ENCODE data around the gene APPL2.
A peak's percentile ranks its signal among the peaks of the same experiment; 100 is the strongest.

The APPL2 gene, protein sequence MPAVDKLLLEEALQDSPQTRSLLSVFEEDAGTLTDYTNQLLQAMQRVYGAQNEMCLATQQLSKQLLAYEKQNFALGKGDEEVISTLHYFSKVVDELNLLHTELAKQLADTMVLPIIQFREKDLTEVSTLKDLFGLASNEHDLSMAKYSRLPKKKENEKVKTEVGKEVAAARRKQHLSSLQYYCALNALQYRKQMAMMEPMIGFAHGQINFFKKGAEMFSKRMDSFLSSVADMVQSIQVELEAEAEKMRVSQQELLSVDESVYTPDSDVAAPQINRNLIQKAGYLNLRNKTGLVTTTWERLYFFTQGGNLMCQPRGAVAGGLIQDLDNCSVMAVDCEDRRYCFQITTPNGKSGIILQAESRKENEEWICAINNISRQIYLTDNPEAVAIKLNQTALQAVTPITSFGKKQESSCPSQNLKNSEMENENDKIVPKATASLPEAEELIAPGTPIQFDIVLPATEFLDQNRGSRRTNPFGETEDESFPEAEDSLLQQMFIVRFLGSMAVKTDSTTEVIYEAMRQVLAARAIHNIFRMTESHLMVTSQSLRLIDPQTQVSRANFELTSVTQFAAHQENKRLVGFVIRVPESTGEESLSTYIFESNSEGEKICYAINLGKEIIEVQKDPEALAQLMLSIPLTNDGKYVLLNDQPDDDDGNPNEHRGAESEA

DNA sequence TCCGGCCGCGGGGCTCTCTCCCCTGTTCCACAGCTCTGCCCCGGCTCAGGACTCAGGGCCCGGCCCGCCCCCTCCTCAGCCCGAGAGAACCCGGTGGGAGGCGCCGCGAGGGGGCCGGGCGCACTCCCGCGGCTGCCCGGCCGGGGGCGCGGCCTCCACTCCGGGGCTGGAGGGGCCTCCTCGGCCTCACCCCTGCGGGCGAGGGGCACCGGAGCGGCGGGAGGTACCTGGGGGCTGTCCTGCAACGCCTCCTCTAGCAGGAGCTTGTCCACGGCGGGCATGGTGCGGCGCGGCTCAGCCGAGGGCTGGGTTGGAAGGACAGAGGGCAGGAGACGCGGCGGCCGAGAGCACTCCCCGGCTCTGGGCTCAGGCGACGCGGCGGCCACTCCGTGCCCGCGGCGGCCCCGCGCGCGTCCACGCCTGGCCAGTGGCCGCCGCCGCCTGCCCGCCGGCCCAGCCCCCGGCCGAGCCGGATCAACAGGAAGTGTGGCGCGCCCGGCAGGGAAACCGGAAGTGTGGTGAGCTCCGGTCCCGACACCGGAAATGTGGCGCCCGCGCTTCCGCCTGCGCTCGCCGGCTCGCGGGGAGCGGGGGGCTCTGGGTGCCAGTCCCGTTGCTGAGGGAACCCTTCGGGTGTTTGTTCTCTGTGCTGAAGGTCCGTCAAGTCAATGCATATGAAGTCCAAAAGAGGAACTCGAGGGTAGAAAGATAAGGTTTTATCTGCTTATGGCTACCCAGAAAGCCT is at the start of gene APPL2:
APPL2 (minus strand) TSS at position 443 of the 745 bp plus-strand sequence; CDS start at position 281, 162 bp downstream.
- no peaks in the 10 kb centered on the region for H3K9me3 Mint-ChIP-seq
- H3K4me3 Mint-ChIP-seq = peak within 1 kb of the TSS; percentile 84 to 92
- H3K27ac Mint-ChIP-seq = peak within 1 kb of the TSS; percentile 77 to 91
- no peaks in the 10 kb centered on the region for H3K27me3 Mint-ChIP-seq
- H3K4me1 Mint-ChIP-seq = peaks cover 42% of the 10 kb centered on the region
- ATAC-seq = peak; percentile 87
- DNase-seq = peak; percentile 64 to 76

DNA sequence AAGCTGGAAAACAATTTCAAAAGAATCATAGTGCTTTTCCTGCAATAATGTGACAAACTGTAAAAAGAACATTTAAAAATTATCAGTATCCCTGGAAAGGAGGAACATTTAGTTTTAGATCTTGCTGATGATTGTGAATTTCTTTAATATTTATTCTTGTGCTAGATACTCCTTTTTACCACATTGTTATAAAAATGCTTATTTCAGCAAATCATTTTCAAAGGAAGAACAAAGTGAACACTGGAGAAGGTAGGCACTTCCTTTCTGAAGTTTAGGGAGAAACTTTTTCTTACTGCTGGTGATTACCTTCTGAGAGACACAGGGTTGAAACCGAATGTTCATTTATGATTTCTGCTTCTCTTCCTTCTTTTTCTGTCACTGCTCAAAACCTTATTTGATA is 49.4 kb upstream of the APPL2 start:
- Mint-ChIP-seq H3K4me1 (no peaks in the 10 kb centered on the region), H3K4me3 (no peak overlapping the region), H3K9me3 (no peaks in the 10 kb centered on the region), H3K27me3 (peaks cover 23% of the 10 kb centered on the region), H3K27ac (no peak overlapping the region)
- DNase-seq = no peak
- ATAC-seq = no peak

DNA sequence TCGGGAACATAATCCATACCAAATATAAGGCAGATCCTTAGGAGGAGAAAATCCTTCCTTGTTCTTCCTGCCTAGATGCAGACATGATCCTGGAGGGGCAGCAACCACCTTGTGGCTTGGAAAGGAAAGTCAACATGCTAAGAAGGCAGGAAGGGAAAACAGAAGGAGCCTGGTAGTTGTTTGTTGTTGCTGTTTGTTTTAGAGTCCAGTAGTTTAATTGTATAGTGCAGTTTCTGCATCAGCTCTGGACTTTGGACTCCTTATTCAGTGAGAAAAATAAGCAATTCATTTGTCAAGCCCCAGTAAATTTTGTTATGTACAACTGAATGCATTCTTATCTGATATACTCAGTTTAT is 45.7 kb upstream of the APPL2 start:
- no peak for ATAC-seq
- DNase-seq = no peak
- no peak overlapping the region for H3K4me3 Mint-ChIP-seq
- peaks cover 23% of the 10 kb centered on the region for H3K27me3 Mint-ChIP-seq
- H3K9me3 Mint-ChIP-seq = no peaks in the 10 kb centered on the region
- no peaks in the 10 kb centered on the region for H3K4me1 Mint-ChIP-seq
- no peak overlapping the region for H3K27ac Mint-ChIP-seq

- no peak for ATAC-seq
- Mint-ChIP-seq H3K27me3 (peaks cover 22% of the 10 kb centered on the region), H3K9me3 (no peaks in the 10 kb centered on the region), H3K4me3 (no peak overlapping the region), H3K27ac (no peak overlapping the region), H3K4me1 (no peaks in the 10 kb centered on the region)
- DNase-seq = no peak
Measured at GRCh38 chr12:105280966-105281693, 45.2 kb upstream of the APPL2 start.

- ATAC-seq = peak; percentile 86
- Mint-ChIP-seq H3K4me1 (no peaks in the 10 kb centered on the region), H3K27me3 (peaks cover 15% of the 10 kb centered on the region), H3K27ac (no peak overlapping the region), H3K4me3 (no peak overlapping the region), H3K9me3 (no peaks in the 10 kb centered on the region)
- peak; percentile 20 to 45 for DNase-seq
Measured at GRCh38 chr12:105279460-105280056, 43.6 kb upstream of the APPL2 start.

DNA sequence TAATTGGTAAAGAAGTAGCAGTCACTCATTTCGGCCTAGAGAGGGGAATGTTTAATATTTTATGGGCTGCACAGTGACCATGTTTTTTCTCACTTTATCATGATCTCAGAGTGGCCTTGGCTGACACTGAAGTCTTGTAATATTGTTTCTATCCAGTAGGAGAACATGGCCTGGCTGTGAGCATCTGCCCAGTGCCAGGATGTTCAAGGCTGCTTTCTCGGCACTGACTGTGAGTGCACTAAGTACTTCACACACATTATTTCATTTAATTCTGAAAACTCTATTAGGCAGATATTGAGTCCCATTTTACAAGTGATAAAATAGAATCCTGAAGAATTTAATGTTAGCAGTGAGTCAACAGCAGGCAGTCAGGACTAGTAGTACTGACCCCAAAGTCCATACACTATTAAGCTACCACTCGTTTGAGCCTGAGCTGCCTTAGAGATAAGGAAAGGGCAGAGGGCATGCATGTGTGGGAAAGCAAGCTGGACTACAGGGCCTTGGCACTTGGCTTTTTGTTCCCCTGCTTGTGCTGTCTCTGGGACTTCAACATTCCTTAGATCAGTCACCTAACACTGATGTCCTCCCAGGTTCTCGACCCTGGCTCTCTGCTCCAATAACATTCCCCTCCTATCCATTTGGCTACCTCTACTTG is 42.2 kb upstream of the APPL2 start:
- ATAC-seq = no peak
- Mint-ChIP-seq H3K9me3 (no peaks in the 10 kb centered on the region), H3K27ac (peak overlapping the region in 1 of 2 donors; percentile 19), H3K27me3 (peaks cover under 1% of the 10 kb centered on the region), H3K4me3 (no peak overlapping the region), H3K4me1 (no peaks in the 10 kb centered on the region)
- DNase-seq = no peak

DNA sequence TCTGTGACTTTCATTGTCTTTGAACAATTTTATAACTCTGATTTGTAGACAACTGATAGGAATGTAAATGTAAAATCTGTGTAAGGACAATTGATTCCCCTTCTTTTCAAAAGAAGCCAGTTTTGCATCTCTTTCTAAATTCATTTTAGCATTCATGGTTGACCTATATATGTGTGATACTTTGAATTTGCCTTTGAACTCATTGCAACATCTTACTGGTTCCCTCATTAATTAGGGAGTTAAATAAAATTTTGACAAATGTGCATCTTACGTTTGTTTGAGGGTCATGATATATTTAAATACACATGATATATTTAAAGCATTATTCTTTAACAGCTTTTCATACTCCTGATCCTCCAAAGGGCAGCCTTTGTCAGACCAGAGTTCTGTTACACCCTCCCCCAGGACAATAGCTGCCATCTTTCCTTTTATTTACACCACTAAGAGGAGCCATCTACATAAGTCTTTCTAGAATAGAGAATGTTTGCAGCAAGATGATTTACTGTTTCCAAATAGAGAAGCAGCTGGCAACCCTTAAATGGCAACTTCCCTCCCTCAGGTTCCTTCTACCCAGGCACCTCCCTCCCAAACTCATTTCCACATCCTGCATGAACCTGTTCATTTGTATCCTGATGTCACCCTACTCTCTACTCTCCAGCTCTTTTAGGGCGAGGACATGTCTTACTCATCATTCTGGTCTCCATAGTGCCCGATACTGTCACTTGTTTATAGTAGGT is 40.2 kb upstream of the APPL2 start:
- H3K4me3 Mint-ChIP-seq = no peak overlapping the region
- no peaks in the 10 kb centered on the region for H3K27me3 Mint-ChIP-seq
- H3K4me1 Mint-ChIP-seq = no peaks in the 10 kb centered on the region
- DNase-seq = no peak
- H3K9me3 Mint-ChIP-seq = no peaks in the 10 kb centered on the region
- no peak for ATAC-seq
- no peak overlapping the region for H3K27ac Mint-ChIP-seq

DNA sequence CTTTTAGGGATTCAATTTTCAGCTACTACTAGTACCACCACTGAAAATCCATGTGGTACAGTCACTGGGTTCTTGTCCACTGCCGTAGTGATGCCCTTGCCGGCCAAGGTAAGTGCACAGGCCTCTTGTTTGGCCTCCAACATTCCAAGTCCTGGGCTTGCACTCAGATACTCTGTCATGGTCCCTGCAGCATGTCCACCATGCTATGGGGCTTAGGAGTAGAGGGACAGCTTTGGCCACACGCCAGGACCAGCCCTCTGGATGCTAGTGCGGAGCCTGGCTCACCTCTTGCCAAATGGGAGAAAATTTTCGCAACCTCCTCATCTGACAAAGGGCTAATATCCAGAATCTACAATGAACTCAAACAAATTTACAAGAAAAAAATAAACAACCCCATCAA is 38.6 kb upstream of the APPL2 start:
- no peak for ATAC-seq
- no peaks in the 10 kb centered on the region for H3K27me3 Mint-ChIP-seq
- no peaks in the 10 kb centered on the region for H3K9me3 Mint-ChIP-seq
- H3K4me1 Mint-ChIP-seq = no peaks in the 10 kb centered on the region
- DNase-seq = no peak
- H3K27ac Mint-ChIP-seq = no peak overlapping the region
- H3K4me3 Mint-ChIP-seq = no peak overlapping the region

GRCh38 chr12:105273601-105274000 is 37.6 kb upstream of the APPL2 start:
- Mint-ChIP-seq H3K27ac (no peak overlapping the region), H3K9me3 (no peaks in the 10 kb centered on the region)

GRCh38 chr12:105272814-105273416 is 36.9 kb upstream of the APPL2 start:
- Mint-ChIP-seq H3K4me1 (no peaks in the 10 kb centered on the region), H3K27me3 (no peaks in the 10 kb centered on the region), H3K9me3 (no peaks in the 10 kb centered on the region), H3K4me3 (no peak overlapping the region), H3K27ac (no peak overlapping the region)
- ATAC-seq (no peak), DNase-seq (no peak)

More at GRCh38 chr12:105273601-105274000, 37.6 kb upstream of the APPL2 start:
- H3K4me1 Mint-ChIP-seq = no peaks in the 10 kb centered on the region
- DNase-seq (no peak), ATAC-seq (no peak)
- H3K27me3 Mint-ChIP-seq = no peaks in the 10 kb centered on the region
- no peak overlapping the region for H3K4me3 Mint-ChIP-seq

DNA sequence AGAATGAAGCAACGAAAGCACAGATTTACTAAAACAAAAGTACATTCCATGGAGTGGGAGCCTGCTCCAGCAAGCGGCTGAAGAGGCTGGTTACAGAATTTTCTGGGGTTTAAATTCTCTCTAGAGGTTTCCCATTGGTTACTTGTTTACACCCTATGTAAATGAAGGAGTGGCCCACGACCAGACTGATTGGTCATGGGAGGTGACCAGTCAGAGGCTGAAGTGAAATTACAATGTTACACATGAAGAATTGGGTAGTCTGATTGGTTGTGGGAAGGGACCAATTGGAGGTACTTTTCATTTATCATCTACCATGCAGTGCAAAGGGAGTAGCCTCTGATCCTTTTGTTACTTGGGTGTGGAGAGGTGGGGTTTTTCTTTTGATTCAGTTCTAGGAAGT is 36.2 kb upstream of the APPL2 start:
- no peak for ATAC-seq
- H3K9me3 Mint-ChIP-seq = no peaks in the 10 kb centered on the region
- H3K27me3 Mint-ChIP-seq = no peaks in the 10 kb centered on the region
- no peak overlapping the region for H3K27ac Mint-ChIP-seq
- H3K4me3 Mint-ChIP-seq = no peak overlapping the region
- H3K4me1 Mint-ChIP-seq = no peaks in the 10 kb centered on the region
- no peak for DNase-seq

GRCh38 chr12:105271364-105271763 is 35.4 kb upstream of the APPL2 start:
- Mint-ChIP-seq H3K9me3 (no peaks in the 10 kb centered on the region), H3K27ac (no peak overlapping the region), H3K4me3 (no peak overlapping the region), H3K4me1 (no peaks in the 10 kb centered on the region), H3K27me3 (no peaks in the 10 kb centered on the region)
- DNase-seq (no peak), ATAC-seq (no peak)

DNA sequence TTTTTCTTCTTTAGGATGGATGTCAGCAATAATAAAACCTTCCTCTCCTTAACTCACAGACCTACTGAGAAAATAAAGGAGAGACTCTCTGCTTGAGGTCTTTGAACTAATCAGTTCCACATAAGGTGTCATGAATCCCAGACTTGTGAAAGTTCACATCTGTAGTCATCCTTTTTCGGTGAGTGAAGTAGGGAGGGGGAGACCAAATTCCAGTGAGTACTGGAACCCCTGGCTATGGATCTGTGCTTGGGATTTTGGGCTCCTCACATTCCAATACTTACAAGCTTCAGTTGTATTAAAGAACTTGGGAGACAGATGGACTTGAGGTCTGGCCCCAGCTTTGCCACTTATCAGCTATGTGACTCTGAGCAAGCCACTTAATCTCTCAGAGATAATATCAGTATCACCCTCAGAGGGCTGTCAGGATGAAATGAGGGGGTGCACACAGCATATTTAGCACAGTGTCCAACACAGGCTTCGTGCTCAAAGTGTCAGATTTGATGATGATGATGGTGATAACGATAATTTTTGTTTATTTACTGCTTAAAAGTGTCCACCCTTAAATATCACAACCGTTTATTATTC is 34.8 kb upstream of the APPL2 start:
- H3K4me3 Mint-ChIP-seq = no peak overlapping the region
- no peaks in the 10 kb centered on the region for H3K27me3 Mint-ChIP-seq
- no peaks in the 10 kb centered on the region for H3K9me3 Mint-ChIP-seq
- H3K4me1 Mint-ChIP-seq = no peaks in the 10 kb centered on the region
- no peak overlapping the region for H3K27ac Mint-ChIP-seq
- no peak for DNase-seq
- no peak for ATAC-seq

DNA sequence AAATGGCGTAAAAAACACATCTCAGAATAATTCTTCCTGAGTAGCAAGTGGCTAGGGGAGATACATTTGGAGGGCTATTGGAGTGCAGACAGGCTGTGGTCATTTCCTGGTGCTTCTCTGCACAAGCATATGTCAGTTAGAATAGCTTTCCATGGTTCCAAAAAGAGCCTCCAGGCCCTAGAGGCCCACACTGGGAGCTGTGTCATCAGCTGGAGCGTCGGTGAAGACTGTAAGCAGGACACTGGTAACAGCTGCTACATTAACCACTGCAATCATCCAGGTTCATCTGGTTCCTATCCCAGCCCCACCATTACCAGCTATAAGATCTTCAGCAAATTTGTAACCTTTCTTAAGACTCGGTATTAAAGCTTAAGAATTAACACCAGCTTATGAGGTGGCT is 31.7 kb upstream of the APPL2 start:
- peaks cover 1% of the 10 kb centered on the region for H3K27me3 Mint-ChIP-seq
- H3K4me1 Mint-ChIP-seq = no peaks in the 10 kb centered on the region
- no peak overlapping the region for H3K4me3 Mint-ChIP-seq
- H3K9me3 Mint-ChIP-seq = no peaks in the 10 kb centered on the region
- DNase-seq (no peak), ATAC-seq (no peak)
- H3K27ac Mint-ChIP-seq = no peak overlapping the region

Data from stimulated activated naive CD8-positive, alpha-beta T cell treated with anti-CD3 and anti-CD28 coated beads, Interleukin-15, amount 100 ng/mL, for 72 hours (primary cell).